Daoy (cell line): ENCODE data around the gene FBN3. TPM values are rescaled to one million over a fixed set of nuclear protein-coding genes. Genes with fewer than 3 reads are reported as not detected.

ENCODE experiments used
- DNase-seq: peaks from one replicate; pipeline ENCODE4 v3.0.0-alpha.2; 2015; ENCODE audit warnings: low read depth
- total RNA-seq: library from RNA; depleted of rRNA; stranded (reverse); fragments of >200 nt; shearing (Covaris generic); gene quantifications from 2 replicates; pipeline ENCODE4 v1.2.3, GENCODE V29; 2014; rRNA removed

The FBN3 gene
- total RNA-seq, 1 experiment from 2014 or later, result not detected

- DNase-seq, result no peak
Measured at GRCh38 chr19:8022275-8022674, 127.1 kb downstream of the FBN3 start.

DNA sequence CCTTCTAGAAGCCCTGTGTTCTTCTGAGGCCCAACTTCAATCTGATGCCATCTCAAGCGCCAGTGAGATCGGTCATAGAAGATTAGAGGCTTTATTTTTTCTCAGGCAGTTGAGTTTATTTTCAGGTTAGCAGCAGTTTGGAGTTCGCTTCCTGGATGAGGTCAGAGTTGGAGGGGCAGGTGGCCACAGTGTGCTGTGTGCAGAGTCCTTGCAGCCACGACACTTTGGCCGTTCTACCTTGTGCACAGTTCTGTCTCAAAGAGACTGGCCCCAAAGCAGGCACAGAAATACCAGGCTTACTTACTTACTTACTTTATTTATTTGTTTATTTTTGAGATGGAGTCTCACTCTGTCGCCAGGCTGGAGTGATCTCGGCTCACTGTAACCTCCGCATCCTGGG, 128.0 kb downstream of the FBN3 start:
- no peak for DNase-seq

DNA sequence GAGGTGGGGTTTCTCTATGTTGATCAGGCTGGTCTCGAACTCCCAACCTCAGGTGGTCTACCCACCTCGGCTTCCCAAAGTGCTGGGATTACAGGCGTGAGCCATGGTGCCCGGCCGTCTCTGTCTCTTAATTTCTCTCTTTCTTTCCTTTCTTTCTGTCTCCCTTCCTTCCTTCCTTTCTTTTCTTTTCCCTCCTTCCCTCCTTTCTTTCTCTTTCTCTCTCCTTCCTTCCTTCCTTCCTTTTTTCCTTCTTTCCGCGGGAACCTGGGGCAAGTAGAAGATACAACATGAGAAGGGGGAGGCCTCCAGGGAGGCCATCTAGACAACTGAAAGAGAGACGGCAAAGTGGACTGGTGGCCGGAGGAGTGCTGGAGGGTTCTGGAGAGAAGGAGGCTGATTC, 128.7 kb downstream of the FBN3 start:
- no peak for DNase-seq

- no peak for DNase-seq
Measured at GRCh38 chr19:8017808-8018207, 131.6 kb downstream of the FBN3 start.

Other genes with a start within 250 kb of the FBN3 start
- 8.4 and 8.8 TPM in 2 replicates for gene MAP2K7, start 245.7 kb downstream of the FBN3 start, total RNA-seq
- 7.1 TPM in 1 of 2 replicates, not detected in the other for gene TGFBR3L, start 234.8 kb downstream of the FBN3 start, total RNA-seq
- 33.4 and 33.7 TPM in 2 replicates for gene SNAPC2, start 229.3 kb downstream of the FBN3 start, total RNA-seq
- 1.2 and 3.8 TPM in 2 replicates for gene CTXN1, start 223.5 kb downstream of the FBN3 start, total RNA-seq
- gene TIMM44, start 205.9 kb downstream of the FBN3 start, total RNA-seq, result 74.5 and 105 TPM in 2 replicates
- 38.5 and 45.4 TPM in 2 replicates for gene ELAVL1, start 144.0 kb downstream of the FBN3 start, total RNA-seq
- not detected in 2 replicates for gene CCL25, start 96.8 kb downstream of the FBN3 start, total RNA-seq
- gene CERS4, start 59.8 kb upstream of the FBN3 start, total RNA-seq, result 12.1 and 14.6 TPM in 2 replicates
- 108 TPM in 2 replicates for gene CD320, start 158.8 kb upstream of the FBN3 start, total RNA-seq
- gene NDUFA7, start 171.8 kb upstream of the FBN3 start, total RNA-seq, result 17.0 and 22.6 TPM in 2 replicates
- gene RPS28, start 171.9 kb upstream of the FBN3 start, total RNA-seq, result 153 and 281 TPM in 2 replicates
- gene KANK3, start 193.7 kb upstream of the FBN3 start, total RNA-seq, result 0.40 TPM in 1 of 2 replicates, not detected in the other
- 0.86 TPM in 1 of 2 replicates, not detected in the other for gene ANGPTL4, start 214.6 kb upstream of the FBN3 start, total RNA-seq
- gene RAB11B, start 240.8 kb upstream of the FBN3 start, total RNA-seq, result 3.5 and 9.0 TPM in 2 replicates